Neuronal stem cell (in vitro differentiated cells): ENCODE data around the gene CCDC157.

Experiments
- DNase-seq: peaks from one replicate; pipeline ENCODE4 v3.0.0-alpha.2; 2013; ENCODE audit warnings: low spot score
- H2AFZ ChIP-seq: one replicate; pipeline ENCODE4 v1.6.1; 2013; ENCODE audit warnings: mild to moderate bottlenecking, low read length, inconsistent platforms
- H2AK5ac ChIP-seq: 2 replicates; pipeline ENCODE4 v1.6.1; 2013; ENCODE audit warnings: low read depth, mild to moderate bottlenecking, inconsistent platforms, low read length, moderate library complexity, mixed read lengths
- H2BK120ac ChIP-seq: 2 replicates; pipeline ENCODE4 v1.6.1; 2013; ENCODE audit warnings: low read depth, mild to moderate bottlenecking, inconsistent platforms, low read length, moderate library complexity, mixed read lengths
- H2BK12ac ChIP-seq: one replicate; pipeline ENCODE4 v1.6.1; 2013; ENCODE audit warnings: low read length, inconsistent platforms
- H2BK15ac ChIP-seq: 2 replicates; pipeline ENCODE4 v1.6.1; 2013; ENCODE audit warnings: mild to moderate bottlenecking, low read length, inconsistent platforms, mixed read lengths
- H2BK5ac ChIP-seq: one replicate; pipeline ENCODE4 v1.6.1; 2013; ENCODE audit warnings: inconsistent platforms, mild to moderate bottlenecking, low read length, moderate library complexity
- H3K14ac ChIP-seq: one replicate; pipeline ENCODE4 v1.6.1; 2013; ENCODE audit warnings: low read length, inconsistent platforms
- H3K18ac ChIP-seq: 2 replicates; pipeline ENCODE4 v1.6.1; 2013; ENCODE audit warnings: low read length, inconsistent platforms
- H3K23ac ChIP-seq: 2 replicates; pipeline ENCODE4 v1.6.1; 2013; ENCODE audit warnings: low read depth, mild to moderate bottlenecking, mixed read lengths, low read length, inconsistent platforms; ENCODE audit not compliant: poor library complexity
- H3K27ac ChIP-seq: replicated peaks from 3 replicates; pipeline ENCODE4 v1.5.1; 2013; ENCODE audit warnings: low read length, inconsistent platforms
- H3K27me3 ChIP-seq, 3 experiments: 2 replicates each; pipeline ENCODE4 v1.6.1; 2013; ENCODE audit warnings: low read length in 3 of 3, mild to moderate bottlenecking in 2 of 3, inconsistent platforms in 1 of 3, low read depth in 1 of 3, mixed read lengths in 1 of 3, moderate library complexity in 1 of 3; ENCODE audit not compliant: control insufficient read depth in 3 of 3, insufficient read depth in 3 of 3
- H3K36me3 ChIP-seq, 2 donors: replicated peaks in 1 of 2; 2 replicates each; pipeline ENCODE4 v1.6.1; 2013; ENCODE audit warnings: low read length in 2 of 2; ENCODE audit not compliant: control insufficient read depth in 2 of 2, insufficient read depth in 2 of 2
- H3K4ac ChIP-seq: 2 replicates; pipeline ENCODE4 v1.6.1; 2013; ENCODE audit warnings: inconsistent platforms, mild to moderate bottlenecking, low read length, moderate library complexity
- H3K4me1 ChIP-seq, 2 donors: 1 replicate in 1 of 2; 2 replicates in 1 of 2; pipeline ENCODE4 v1.6.1; 2013; ENCODE audit warnings: low read length in 2 of 2, low read depth in 1 of 2; ENCODE audit not compliant: control insufficient read depth in 2 of 2, insufficient read depth in 1 of 2
- H3K4me2 ChIP-seq: one replicate; pipeline ENCODE4 v1.6.1; 2013; ENCODE audit warnings: mild to moderate bottlenecking, low read length, inconsistent platforms; ENCODE audit not compliant: insufficient read depth, poor library complexity, severe bottlenecking
- H3K4me3 ChIP-seq, 2 donors: 2 replicates each; pipeline ENCODE4 v1.5.1; 2013; ENCODE audit warnings: low read length in 2 of 2, mild to moderate bottlenecking in 2 of 2, inconsistent platforms in 1 of 2, moderate library complexity in 1 of 2
- H3K79me1 ChIP-seq: one replicate; pipeline ENCODE4 v1.6.1; 2013; ENCODE audit warnings: low read depth, mild to moderate bottlenecking, inconsistent platforms, low read length, moderate library complexity
- H3K9ac ChIP-seq: one replicate; pipeline ENCODE4 v1.6.1; 2013; ENCODE audit warnings: mild to moderate bottlenecking, low read depth, low read length, inconsistent platforms; ENCODE audit not compliant: poor library complexity
- H3K9me3 ChIP-seq, 2 donors: replicated peaks in 1 of 2; 2 replicates each; pipeline versions ENCODE3 to v1.6.1; 2013; ENCODE audit warnings: low read length in 2 of 2, mild to moderate bottlenecking in 2 of 2, inconsistent platforms in 1 of 2, low read depth in 1 of 2, mixed read lengths in 1 of 2, moderate library complexity in 1 of 2; ENCODE audit not compliant: control insufficient read depth in 2 of 2, insufficient read depth in 1 of 2
- H4K8ac ChIP-seq: one replicate; pipeline ENCODE4 v1.6.1; 2013; ENCODE audit warnings: low read depth, mild to moderate bottlenecking, inconsistent platforms, low read length, moderate library complexity
- H4K91ac ChIP-seq: one replicate; pipeline ENCODE4 v1.6.1; 2013; ENCODE audit warnings: low read length, low read depth, mild to moderate bottlenecking, inconsistent platforms; ENCODE audit not compliant: poor library complexity
- WGBS, 2 donors: extraction: QIAGEN DNeasy Blood & Tissue Kit; methylation state at CpG; one replicate each; pipeline ENCODE4 v1.1.7; 2013; ENCODE audit warnings: missing lambda C conversion rate in 2 of 2, mixed read lengths in 1 of 2; ENCODE audit not compliant: insufficient read length in 2 of 2, insufficient replicate concordance in 1 of 2; ENCODE audit errors: extremely low coverage in 2 of 2; 5-methylcytosine and 5-hydroxymethylcytosine counted together

Gene CCDC157

DNA sequence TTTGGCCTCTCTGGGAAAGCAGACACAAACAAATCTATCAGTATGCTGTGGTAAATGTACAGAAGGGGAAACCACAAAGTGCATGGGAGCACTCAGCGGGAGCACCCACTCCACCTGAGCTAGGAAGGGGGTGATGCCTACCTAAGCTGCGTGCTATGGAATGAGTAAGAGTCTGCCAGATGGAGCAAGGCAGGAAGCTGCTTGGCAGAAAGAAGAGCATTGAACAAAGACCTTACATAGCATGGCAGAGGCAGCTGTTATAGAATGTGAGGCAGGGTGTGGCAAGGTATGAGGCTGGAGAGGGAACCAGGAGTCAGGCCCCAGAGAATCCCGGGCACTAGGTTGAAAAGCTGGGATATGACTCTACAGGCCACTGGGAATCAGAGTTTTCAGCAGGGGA, 55.0 kb downstream of the CCDC157 start:
- Histone ChIP-seq H3K23ac (no peak overlapping the region), H2AK5ac (no peak overlapping the region), H2AFZ (no peak overlapping the region), H2BK12ac (no peak overlapping the region), H3K4me3 (no peak overlapping the region), H2BK120ac (no peak overlapping the region), H3K27me3 (no peaks in the 10 kb centered on the region), H3K27ac (no peak overlapping the region), H3K36me3 (peaks cover 6 to 39% of the 10 kb centered on the region in 2 donors), H2BK5ac (no peak overlapping the region), H4K91ac (no peak overlapping the region), H3K9me3 (no peaks in the 10 kb centered on the region), H3K4me2 (no peak overlapping the region), H4K8ac (no peak overlapping the region), H3K4ac (no peak overlapping the region), H3K79me1 (no peaks in the 10 kb centered on the region), H3K18ac (no peak overlapping the region), H3K14ac (no peak overlapping the region), H3K9ac (no peak overlapping the region), H2BK15ac (no peak overlapping the region), H3K4me1 (no peaks in the 10 kb centered on the region)
- WGBS, 2 donors, result no CpG with 5 or more reads among the region's 3 CpGs
- no peak for DNase-seq

DNA sequence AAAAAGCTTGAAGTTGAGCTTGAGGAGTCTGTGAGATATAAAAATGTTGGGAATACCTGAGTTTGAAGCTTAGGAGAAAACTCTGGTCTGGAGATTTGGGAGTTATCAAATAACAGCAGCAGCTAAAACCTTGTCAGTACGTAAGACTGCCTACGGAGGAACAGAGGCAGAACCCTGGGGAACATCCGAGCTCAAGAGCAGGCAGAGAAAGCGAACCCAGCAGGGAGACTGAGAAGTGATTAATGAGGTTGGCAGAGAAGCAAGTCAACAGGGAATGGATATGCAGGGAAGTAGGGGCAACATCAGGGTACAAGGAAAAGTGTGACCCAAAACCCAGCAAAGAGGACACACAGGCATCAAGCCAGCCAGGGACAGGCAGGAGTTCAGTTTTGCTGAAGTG, 56.2 kb downstream of the CCDC157 start:
- Histone ChIP-seq H3K23ac (no peak overlapping the region), H2AK5ac (no peak overlapping the region), H4K8ac (no peak overlapping the region), H3K4ac (no peak overlapping the region), H3K4me3 (no peak overlapping the region), H3K36me3 (peaks cover 4 to 40% of the 10 kb centered on the region in 2 donors), H3K9ac (no peak overlapping the region), H2BK5ac (no peak overlapping the region), H3K27me3 (no peaks in the 10 kb centered on the region), H3K79me1 (no peaks in the 10 kb centered on the region), H3K14ac (peak overlapping the region; percentile 71), H3K27ac (no peak overlapping the region), H3K18ac (no peak overlapping the region), H2AFZ (no peak overlapping the region), H3K9me3 (no peaks in the 10 kb centered on the region), H2BK120ac (no peak overlapping the region), H2BK15ac (no peak overlapping the region), H3K4me1 (no peaks in the 10 kb centered on the region), H3K4me2 (no peak overlapping the region), H2BK12ac (no peak overlapping the region), H4K91ac (no peak overlapping the region)
- WGBS, 2 donors, result no CpG with 5 or more reads among the region's 4 CpGs
- DNase-seq, result no peak

DNA sequence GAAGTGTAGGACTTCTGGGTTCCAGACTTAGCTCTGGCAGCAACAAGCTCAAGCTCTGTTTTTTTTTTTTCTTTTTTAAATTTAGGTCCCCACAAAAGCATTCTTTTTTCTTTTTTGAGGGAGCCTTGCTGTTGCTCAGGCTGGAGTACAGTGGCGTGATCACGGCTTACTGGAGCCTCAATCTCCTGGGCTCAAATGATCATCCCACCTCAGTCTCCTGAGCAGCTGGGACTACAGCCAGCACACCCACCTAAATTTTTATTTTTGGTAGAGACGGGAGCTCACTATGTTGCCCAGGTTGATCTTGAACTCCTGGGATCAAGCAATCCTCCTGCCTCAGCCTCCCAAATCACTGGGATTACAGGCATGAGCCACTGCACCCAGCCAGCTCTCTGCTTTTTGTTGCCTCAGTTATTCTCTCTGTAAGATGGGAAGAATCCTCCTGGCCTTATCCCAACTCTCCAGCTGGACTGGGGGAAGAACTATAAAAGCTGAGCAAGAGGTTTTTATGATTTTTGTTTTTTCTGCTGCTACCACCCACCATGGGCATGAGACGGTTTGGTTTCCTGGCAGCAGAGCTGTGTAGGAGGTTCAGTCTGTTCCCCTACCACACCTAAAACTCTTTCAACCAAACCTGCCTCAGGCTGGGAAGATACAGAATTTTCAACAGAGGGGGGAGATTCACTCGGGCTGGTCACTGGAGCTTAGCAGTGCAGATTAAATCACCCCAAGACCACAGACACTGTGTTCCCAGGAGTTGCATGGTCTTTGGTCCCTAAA, 57.1 kb downstream of the CCDC157 start:
- no peak overlapping the region for H4K91ac ChIP-seq
- H2BK120ac ChIP-seq, result no peak overlapping the region
- H2BK5ac ChIP-seq, result no peak overlapping the region
- no peaks in the 10 kb centered on the region for H3K79me1 ChIP-seq
- no peak overlapping the region for H3K18ac ChIP-seq
- no peak overlapping the region for H4K8ac ChIP-seq
- no peak overlapping the region for H3K9ac ChIP-seq
- H3K23ac ChIP-seq, result no peak overlapping the region
- H3K14ac ChIP-seq, result no peak overlapping the region
- H3K9me3 ChIP-seq, result no peaks in the 10 kb centered on the region
- H2BK15ac ChIP-seq, result no peak overlapping the region
- no peak overlapping the region for H3K4ac ChIP-seq
- no peak overlapping the region for H3K4me2 ChIP-seq
- H3K27me3 ChIP-seq, result no peaks in the 10 kb centered on the region
- no peak for DNase-seq
- no CpG with 5 or more reads among the region's 5 CpGs for WGBS, 2 donors
- no peak overlapping the region for H2AK5ac ChIP-seq
- no peak overlapping the region for H2AFZ ChIP-seq
- H2BK12ac ChIP-seq, result no peak overlapping the region
- no peak overlapping the region for H3K27ac ChIP-seq
- H3K36me3 ChIP-seq, result peaks cover 4 to 45% of the 10 kb centered on the region in 2 donors
- no peak overlapping the region for H3K4me3 ChIP-seq
- no peaks in the 10 kb centered on the region for H3K4me1 ChIP-seq

DNA sequence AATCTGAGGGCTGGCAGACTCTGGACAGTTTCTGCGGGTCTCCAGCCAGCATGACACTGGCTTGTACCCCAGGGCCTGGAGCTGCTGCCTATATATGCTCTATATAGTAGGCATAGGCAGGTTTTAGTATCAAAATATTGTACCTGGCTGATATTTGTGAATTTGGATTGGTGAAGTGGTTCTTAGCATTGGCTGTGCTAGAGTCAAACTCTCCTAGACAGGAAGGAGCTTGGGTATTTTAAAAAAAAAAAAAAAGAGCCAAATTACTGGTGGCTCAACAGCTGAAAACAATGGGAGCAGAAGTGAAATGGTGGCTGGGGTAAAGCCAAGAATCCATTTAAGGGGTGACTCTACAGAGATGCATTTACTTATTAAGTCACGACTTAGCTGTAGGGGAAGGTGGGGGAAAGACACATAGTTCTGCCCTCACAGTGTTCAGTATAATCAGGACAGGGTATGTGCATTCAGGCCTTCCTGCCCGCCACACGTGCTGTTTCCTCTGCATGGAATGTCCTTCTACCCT, 57.8 kb downstream of the CCDC157 start:
- peaks cover 4 to 44% of the 10 kb centered on the region in 2 donors for H3K36me3 ChIP-seq
- H4K91ac ChIP-seq, result no peak overlapping the region

More for the DNA sequence above, 57.8 kb downstream of the CCDC157 start:
- H3K27ac ChIP-seq, result no peak overlapping the region
- no peak overlapping the region for H3K4me3 ChIP-seq
- no CpG with 5 or more reads among the region's 4 CpGs for WGBS, 2 donors
- no peaks in the 10 kb centered on the region for H3K4me1 ChIP-seq
- DNase-seq, result no peak
- H3K4me2 ChIP-seq, result no peak overlapping the region
- no peak overlapping the region for H2BK5ac ChIP-seq
- no peak overlapping the region for H2AK5ac ChIP-seq
- no peak overlapping the region for H2AFZ ChIP-seq
- H3K23ac ChIP-seq, result no peak overlapping the region
- H3K79me1 ChIP-seq, result no peaks in the 10 kb centered on the region
- no peak overlapping the region for H3K9ac ChIP-seq
- no peak overlapping the region for H2BK12ac ChIP-seq
- H3K18ac ChIP-seq, result no peak overlapping the region
- no peaks in the 10 kb centered on the region for H3K27me3 ChIP-seq
- no peak overlapping the region for H4K8ac ChIP-seq
- no peak overlapping the region for H3K4ac ChIP-seq
- H3K9me3 ChIP-seq, result no peaks in the 10 kb centered on the region
- H2BK15ac ChIP-seq, result no peak overlapping the region
- no peak overlapping the region for H3K14ac ChIP-seq
- no peak overlapping the region for H2BK120ac ChIP-seq
